ENCODE measurements around the gene ZBTB7B. TPM values are rescaled to one million over a fixed set of nuclear protein-coding genes. Genes with fewer than 3 reads are reported as not detected.

Gene ZBTB7B
- total and polyA plus RNA-seq, 9 of the 15 experiments (the other 6 are each of a cell fraction or from before 2014, with no cell fraction given), result 0.04 to 46.5 (median 15.2) TPM

DNA sequence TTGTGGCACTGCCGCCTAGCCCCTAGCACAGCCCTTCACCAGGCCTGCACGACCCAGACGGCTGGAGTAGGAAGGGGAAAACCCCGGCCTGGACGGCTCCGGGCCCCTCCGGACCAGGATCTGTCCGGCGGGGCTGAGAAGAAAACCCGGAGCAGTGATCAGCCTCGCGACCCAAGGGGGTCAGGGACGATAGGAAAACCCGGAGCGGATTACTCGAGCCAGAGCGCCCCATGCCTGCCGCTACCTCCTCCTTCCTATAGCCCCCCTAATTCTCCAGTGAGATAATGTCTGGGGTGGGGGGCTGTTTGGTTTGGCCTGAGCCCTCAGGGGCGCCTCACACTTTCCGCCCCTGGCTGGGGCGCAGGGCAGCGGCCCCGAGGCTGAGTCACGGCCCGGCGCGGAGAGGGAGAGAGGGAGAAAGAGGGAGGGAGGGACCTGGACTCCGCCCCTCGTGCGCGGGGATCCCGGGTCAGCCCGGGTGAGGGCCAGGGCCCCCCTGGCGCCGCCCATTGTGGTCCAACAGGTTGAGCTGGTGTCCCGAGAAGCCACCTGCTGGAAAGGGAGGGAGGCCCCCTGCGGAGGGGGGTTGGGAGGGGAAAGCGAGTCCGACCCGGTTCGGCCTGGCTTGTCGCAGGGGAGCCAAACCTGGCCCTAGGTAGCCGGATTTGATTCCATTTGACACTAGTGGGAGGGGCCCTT is 1.7 kb upstream of the ZBTB7B start (continued):
- TF ChIP-seq ZNF263 (CRISPR knock-in tag; IDR thresholded peaks at IDR 0.05; ENCODE audit: borderline replicate concordance), result peak; percentile 62; the same call in 1 of the 2 replicates
- TF ChIP-seq ZFP36 (IDR thresholded peaks at IDR 0.05; ENCODE audit: low read depth, low read length, partially characterized antibody), result no peak
- TF ChIP-seq, protein P1, sequence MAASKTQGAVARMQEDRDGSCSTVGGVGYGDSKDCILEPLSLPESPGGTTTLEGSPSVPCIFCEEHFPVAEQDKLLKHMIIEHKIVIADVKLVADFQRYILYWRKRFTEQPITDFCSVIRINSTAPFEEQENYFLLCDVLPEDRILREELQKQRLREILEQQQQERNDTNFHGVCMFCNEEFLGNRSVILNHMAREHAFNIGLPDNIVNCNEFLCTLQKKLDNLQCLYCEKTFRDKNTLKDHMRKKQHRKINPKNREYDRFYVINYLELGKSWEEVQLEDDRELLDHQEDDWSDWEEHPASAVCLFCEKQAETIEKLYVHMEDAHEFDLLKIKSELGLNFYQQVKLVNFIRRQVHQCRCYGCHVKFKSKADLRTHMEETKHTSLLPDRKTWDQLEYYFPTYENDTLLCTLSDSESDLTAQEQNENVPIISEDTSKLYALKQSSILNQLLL (CRISPR knock-in tag; IDR thresholded peaks at IDR 0.05; ENCODE audit: borderline replicate concordance), result no peak
- TF ChIP-seq, protein P2, sequence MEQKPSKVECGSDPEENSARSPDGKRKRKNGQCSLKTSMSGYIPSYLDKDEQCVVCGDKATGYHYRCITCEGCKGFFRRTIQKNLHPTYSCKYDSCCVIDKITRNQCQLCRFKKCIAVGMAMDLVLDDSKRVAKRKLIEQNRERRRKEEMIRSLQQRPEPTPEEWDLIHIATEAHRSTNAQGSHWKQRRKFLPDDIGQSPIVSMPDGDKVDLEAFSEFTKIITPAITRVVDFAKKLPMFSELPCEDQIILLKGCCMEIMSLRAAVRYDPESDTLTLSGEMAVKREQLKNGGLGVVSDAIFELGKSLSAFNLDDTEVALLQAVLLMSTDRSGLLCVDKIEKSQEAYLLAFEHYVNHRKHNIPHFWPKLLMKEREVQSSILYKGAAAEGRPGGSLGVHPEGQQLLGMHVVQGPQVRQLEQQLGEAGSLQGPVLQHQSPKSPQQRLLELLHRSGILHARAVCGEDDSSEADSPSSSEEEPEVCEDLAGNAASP (IDR thresholded peaks at IDR 0.05), result peak; percentile 97
- TF ChIP-seq WHSC1 (IDR thresholded peaks at IDR 0.05; ENCODE audit: low read length), result no peak
- TF ChIP-seq, protein P3, sequence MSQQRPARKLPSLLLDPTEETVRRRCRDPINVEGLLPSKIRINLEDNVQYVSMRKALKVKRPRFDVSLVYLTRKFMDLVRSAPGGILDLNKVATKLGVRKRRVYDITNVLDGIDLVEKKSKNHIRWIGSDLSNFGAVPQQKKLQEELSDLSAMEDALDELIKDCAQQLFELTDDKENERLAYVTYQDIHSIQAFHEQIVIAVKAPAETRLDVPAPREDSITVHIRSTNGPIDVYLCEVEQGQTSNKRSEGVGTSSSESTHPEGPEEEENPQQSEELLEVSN (IDR thresholded peaks at IDR 0.05; ENCODE audit: borderline replicate concordance in 1 of 2, extremely low read depth in 1 of 2, insufficient read depth in 1 of 2, insufficient read length in 1 of 2, low read depth in 1 of 2, low read length in 1 of 2, poor library complexity in 1 of 2, severe bottlenecking in 1 of 2), result peak in 1 of 2 experiments; percentile 66
- TF ChIP-seq SNRNP70 (optimal IDR thresholded peaks at IDR 0.05; ENCODE audit: low read depth, low read length), result no peak
- TF ChIP-seq HEY1 (CRISPR knock-in tag; IDR thresholded peaks at IDR 0.05; ENCODE audit: borderline replicate concordance), result no peak
- TF ChIP-seq KHSRP (IDR thresholded peaks at IDR 0.05), result no peak
- TF ChIP-seq ZBTB8A (IDR thresholded peaks at IDR 0.05; ENCODE audit: partially characterized antibody), result no peak
- TF ChIP-seq STAG1 (CRISPR knock-in tag; IDR thresholded peaks at IDR 0.05; ENCODE audit: borderline replicate concordance), result no peak
- no peak for TF ChIP-seq ATF1 (CRISPR knock-in tag; IDR thresholded peaks at IDR 0.05)
- TF ChIP-seq ATF1 (tag; IDR thresholded peaks at IDR 0.05), result peak; percentile 87
- no peak for TF ChIP-seq ZC3H8 (IDR thresholded peaks at IDR 0.05)
- TF ChIP-seq, protein P4, sequence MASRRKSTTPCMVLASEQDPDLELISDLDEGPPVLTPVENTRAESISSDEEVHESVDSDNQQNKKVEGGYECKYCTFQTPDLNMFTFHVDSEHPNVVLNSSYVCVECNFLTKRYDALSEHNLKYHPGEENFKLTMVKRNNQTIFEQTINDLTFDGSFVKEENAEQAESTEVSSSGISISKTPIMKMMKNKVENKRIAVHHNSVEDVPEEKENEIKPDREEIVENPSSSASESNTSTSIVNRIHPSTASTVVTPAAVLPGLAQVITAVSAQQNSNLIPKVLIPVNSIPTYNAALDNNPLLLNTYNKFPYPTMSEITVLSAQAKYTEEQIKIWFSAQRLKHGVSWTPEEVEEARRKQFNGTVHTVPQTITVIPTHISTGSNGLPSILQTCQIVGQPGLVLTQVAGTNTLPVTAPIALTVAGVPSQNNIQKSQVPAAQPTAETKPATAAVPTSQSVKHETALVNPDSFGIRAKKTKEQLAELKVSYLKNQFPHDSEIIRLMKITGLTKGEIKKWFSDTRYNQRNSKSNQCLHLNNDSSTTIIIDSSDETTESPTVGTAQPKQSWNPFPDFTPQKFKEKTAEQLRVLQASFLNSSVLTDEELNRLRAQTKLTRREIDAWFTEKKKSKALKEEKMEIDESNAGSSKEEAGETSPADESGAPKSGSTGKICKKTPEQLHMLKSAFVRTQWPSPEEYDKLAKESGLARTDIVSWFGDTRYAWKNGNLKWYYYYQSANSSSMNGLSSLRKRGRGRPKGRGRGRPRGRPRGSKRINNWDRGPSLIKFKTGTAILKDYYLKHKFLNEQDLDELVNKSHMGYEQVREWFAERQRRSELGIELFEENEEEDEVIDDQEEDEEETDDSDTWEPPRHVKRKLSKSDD (conservative IDR thresholded peaks at IDR 0.05; ENCODE audit: low read length), result 0 out of 2 replicates have a peak, but pooled peaks have one; percentile 13
- TF ChIP-seq HDAC8 (tag; IDR thresholded peaks at IDR 0.05), result 0 out of 2 replicates have a peak, but pooled peaks have one; percentile 52
- TF ChIP-seq, protein P5, sequence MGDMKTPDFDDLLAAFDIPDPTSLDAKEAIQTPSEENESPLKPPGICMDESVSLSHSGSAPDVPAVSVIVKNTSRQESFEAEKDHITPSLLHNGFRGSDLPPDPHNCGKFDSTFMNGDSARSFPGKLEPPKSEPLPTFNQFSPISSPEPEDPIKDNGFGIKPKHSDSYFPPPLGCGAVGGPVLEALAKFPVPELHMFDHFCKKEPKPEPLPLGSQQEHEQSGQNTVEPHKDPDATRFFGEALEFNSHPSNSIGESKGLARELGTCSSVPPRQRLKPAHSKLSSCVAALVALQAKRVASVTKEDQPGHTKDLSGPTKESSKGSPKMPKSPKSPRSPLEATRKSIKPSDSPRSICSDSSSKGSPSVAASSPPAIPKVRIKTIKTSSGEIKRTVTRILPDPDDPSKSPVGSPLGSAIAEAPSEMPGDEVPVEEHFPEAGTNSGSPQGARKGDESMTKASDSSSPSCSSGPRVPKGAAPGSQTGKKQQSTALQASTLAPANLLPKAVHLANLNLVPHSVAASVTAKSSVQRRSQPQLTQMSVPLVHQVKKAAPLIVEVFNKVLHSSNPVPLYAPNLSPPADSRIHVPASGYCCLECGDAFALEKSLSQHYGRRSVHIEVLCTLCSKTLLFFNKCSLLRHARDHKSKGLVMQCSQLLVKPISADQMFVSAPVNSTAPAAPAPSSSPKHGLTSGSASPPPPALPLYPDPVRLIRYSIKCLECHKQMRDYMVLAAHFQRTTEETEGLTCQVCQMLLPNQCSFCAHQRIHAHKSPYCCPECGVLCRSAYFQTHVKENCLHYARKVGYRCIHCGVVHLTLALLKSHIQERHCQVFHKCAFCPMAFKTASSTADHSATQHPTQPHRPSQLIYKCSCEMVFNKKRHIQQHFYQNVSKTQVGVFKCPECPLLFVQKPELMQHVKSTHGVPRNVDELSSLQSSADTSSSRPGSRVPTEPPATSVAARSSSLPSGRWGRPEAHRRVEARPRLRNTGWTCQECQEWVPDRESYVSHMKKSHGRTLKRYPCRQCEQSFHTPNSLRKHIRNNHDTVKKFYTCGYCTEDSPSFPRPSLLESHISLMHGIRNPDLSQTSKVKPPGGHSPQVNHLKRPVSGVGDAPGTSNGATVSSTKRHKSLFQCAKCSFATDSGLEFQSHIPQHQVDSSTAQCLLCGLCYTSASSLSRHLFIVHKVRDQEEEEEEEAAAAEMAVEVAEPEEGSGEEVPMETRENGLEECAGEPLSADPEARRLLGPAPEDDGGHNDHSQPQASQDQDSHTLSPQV (IDR thresholded peaks at IDR 0.05), result peak; percentile 83

Data from K562 (cell line).